Measurements from ENCODE around the gene TTLL6.

The TTLL6 gene

DNA sequence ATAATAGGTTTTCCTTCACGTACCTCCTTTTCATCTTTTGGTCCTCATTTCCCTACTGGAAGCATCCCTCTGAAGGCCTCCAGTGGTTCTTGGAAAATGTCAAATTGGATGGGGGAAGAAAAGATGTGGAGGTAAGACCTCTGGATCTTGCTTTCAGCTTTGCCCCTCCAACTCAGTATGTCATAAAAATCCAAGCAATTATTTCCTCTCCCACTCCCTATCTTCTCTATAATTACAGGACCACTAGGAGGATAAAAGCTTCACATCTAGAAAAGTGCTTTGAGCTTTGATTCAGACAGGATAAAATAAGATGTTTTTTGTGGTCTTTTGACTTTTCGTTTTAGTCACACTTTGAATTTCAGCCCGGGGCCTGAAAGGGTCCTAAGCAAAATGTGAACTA, 1.7 kb downstream of the TTLL6 start:
- H3K4me3 ChIP-seq (ENCODE audit: low read depth, low read length) = no peak overlapping the region
- TF ChIP-seq ZNF654 (tag by site-specific recombination; IDR thresholded peaks at IDR 0.05; ENCODE audit: low read depth) (no peak), ZNF335 (tag by site-specific recombination; conservative IDR thresholded peaks at IDR 0.05) (0 out of 2 replicates have a peak, but pooled peaks have one; percentile 19)
- no peaks in the 10 kb centered on the region for H3K36me3 ChIP-seq (ENCODE audit: control insufficient read depth in 2 of 2, insufficient read depth in 1 of 2, low read length in 2 of 2)
- H3K27ac ChIP-seq (ENCODE audit: extremely low read depth, low read depth, low read length) = no peak overlapping the region
- H3K9me3 ChIP-seq (ENCODE audit: control insufficient read depth, insufficient read depth, low read depth, low read length) = no peaks in the 10 kb centered on the region
- H3K4me1 ChIP-seq (ENCODE audit: control insufficient read depth, insufficient read depth, low read length) = peaks cover 4% of the 10 kb centered on the region
- ChIA-PET POLR2A (interaction anchor here (1.5 kb wide), 1 partner anchor 16 kb away, joined by 3 read pairs; no protein-coding TSS in a partner anchor), CTCF (interaction anchor here (0.6 to 14.2 kb wide), 17 partner anchors 11 to 213 kb away, joined by 3 to 387 read pairs (median 5); no protein-coding TSS in a partner anchor)

DNA sequence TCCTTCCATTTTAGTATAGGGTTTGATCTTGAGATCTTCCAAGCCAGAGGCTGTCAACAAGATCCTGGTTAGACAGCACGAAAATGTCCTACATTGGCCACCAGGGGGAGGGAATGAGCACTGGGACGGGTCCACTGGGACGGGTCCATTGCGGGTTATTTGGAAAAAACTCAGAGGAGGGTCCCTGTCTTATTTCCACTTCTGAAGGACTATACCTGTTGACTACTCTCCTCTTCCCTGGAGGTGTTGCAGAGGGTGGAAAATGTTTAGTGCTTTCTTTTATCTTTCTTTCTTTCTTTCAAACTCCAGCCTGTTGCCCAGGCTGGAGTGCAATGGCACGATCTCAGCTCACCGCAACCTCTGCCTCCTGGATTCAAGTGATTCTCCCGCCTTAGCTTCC, 2.5 kb downstream of the TTLL6 start:
- CTCF ChIA-PET = interaction anchor here (0.7 to 14.2 kb wide), 19 partner anchors 11 to 621 kb away, joined by 3 to 387 read pairs (median 8); no protein-coding TSS in a partner anchor
- POLR2A ChIA-PET = interaction anchor here (0.6 to 1.2 kb wide), 3 partner anchors 17 to 135 kb away, joined by 3 to 8 read pairs (median 4); no protein-coding TSS in a partner anchor
- H3K27ac ChIP-seq (ENCODE audit: extremely low read depth, low read depth, low read length) = no peak overlapping the region
- no peaks in the 10 kb centered on the region for H3K36me3 ChIP-seq (ENCODE audit: control insufficient read depth in 2 of 2, insufficient read depth in 1 of 2, low read length in 2 of 2)
- H3K4me3 ChIP-seq (ENCODE audit: low read depth, low read length) = no peak overlapping the region
- TF ChIP-seq ZNF423 (tag by site-specific recombination; IDR thresholded peaks at IDR 0.05) (no peak), SCRT2 (tag by site-specific recombination; IDR thresholded peaks at IDR 0.05) (peak; percentile 93), ZNF654 (tag by site-specific recombination; IDR thresholded peaks at IDR 0.05; ENCODE audit: low read depth) (peak; percentile 44), OVOL3 (tag by site-specific recombination; IDR thresholded peaks at IDR 0.05) (no peak), IKZF3 (tag by site-specific recombination; IDR thresholded peaks at IDR 0.05) (peak; percentile 37; the same call in 1 of the 2 replicates), ZNF747 (tag by site-specific recombination; IDR thresholded peaks at IDR 0.05) (no peak), ZNF24 (tag by site-specific recombination; IDR thresholded peaks at IDR 0.05) (no peak), ZFP69B (tag by site-specific recombination; IDR thresholded peaks at IDR 0.05) (peak; percentile 86), SCRT1 (tag by site-specific recombination; IDR thresholded peaks at IDR 0.05; ENCODE audit: borderline replicate concordance) (peak; percentile 48; the same call in 1 of the 2 replicates), ZBTB17 (tag by site-specific recombination; IDR thresholded peaks at IDR 0.05) (peak; percentile 53)
- TF ChIP-seq, protein P1, sequence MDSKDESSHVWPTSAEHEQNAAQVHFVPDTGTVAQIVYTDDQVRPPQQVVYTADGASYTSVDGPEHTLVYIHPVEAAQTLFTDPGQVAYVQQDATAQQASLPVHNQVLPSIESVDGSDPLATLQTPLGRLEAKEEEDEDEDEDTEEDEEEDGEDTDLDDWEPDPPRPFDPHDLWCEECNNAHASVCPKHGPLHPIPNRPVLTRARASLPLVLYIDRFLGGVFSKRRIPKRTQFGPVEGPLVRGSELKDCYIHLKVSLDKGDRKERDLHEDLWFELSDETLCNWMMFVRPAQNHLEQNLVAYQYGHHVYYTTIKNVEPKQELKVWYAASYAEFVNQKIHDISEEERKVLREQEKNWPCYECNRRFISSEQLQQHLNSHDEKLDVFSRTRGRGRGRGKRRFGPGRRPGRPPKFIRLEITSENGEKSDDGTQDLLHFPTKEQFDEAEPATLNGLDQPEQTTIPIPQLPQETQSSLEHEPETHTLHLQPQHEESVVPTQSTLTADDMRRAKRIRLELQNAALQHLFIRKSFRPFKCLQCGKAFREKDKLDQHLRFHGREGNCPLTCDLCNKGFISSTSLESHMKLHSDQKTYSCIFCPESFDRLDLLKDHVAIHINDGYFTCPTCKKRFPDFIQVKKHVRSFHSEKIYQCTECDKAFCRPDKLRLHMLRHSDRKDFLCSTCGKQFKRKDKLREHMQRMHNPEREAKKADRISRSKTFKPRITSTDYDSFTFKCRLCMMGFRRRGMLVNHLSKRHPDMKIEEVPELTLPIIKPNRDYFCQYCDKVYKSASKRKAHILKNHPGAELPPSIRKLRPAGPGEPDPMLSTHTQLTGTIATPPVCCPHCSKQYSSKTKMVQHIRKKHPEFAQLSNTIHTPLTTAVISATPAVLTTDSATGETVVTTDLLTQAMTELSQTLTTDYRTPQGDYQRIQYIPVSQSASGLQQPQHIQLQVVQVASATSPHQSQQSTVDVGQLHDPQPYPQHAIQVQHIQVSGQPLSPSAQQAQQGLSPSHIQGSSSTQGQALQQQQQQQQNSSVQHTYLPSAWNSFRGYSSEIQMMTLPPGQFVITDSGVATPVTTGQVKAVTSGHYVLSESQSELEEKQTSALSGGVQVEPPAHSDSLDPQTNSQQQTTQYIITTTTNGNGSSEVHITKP (tag by site-specific recombination; IDR thresholded peaks at IDR 0.05) = peak; percentile 99
- TF ChIP-seq, protein P2, sequence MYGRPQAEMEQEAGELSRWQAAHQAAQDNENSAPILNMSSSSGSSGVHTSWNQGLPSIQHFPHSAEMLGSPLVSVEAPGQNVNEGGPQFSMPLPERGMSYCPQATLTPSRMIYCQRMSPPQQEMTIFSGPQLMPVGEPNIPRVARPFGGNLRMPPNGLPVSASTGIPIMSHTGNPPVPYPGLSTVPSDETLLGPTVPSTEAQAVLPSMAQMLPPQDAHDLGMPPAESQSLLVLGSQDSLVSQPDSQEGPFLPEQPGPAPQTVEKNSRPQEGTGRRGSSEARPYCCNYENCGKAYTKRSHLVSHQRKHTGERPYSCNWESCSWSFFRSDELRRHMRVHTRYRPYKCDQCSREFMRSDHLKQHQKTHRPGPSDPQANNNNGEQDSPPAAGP (tag by site-specific recombination; IDR thresholded peaks at IDR 0.05) = peak; percentile 26; the same call in 1 of the 2 replicates
- TF ChIP-seq, protein P3, sequence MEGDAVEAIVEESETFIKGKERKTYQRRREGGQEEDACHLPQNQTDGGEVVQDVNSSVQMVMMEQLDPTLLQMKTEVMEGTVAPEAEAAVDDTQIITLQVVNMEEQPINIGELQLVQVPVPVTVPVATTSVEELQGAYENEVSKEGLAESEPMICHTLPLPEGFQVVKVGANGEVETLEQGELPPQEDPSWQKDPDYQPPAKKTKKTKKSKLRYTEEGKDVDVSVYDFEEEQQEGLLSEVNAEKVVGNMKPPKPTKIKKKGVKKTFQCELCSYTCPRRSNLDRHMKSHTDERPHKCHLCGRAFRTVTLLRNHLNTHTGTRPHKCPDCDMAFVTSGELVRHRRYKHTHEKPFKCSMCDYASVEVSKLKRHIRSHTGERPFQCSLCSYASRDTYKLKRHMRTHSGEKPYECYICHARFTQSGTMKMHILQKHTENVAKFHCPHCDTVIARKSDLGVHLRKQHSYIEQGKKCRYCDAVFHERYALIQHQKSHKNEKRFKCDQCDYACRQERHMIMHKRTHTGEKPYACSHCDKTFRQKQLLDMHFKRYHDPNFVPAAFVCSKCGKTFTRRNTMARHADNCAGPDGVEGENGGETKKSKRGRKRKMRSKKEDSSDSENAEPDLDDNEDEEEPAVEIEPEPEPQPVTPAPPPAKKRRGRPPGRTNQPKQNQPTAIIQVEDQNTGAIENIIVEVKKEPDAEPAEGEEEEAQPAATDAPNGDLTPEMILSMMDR (tag by site-specific recombination; IDR thresholded peaks at IDR 0.05) = peak; percentile 55
- peaks cover 4% of the 10 kb centered on the region for H3K4me1 ChIP-seq (ENCODE audit: control insufficient read depth, insufficient read depth, low read length)
- H3K9me3 ChIP-seq (ENCODE audit: control insufficient read depth, insufficient read depth, low read depth, low read length) = no peaks in the 10 kb centered on the region

DNA sequence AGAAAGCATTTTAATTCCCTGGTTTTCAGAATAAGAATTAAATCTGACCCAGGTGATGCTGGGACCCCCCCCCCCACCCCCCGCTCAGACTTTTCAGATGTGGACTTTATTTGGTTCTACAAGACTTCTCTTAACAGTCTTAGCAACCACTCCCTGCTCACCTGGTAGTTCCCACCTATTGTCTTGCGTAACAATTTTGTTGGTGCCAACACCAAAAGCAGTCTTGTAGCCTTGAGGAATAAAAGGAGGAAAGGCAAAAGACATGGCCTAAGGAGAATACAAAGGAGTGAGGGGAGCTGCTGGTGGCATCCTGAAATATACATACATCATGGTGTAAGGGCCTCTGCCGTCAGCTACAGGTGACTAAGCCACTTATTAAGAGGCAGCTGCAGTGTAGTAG, 5.0 kb downstream of the TTLL6 start:
- no peak overlapping the region for H3K27ac ChIP-seq (ENCODE audit: extremely low read depth, low read depth, low read length)
- peaks cover 4% of the 10 kb centered on the region; the same call in 1 of the 2 replicates for H3K4me1 ChIP-seq (ENCODE audit: control insufficient read depth, insufficient read depth, low read length)
- no peaks in the 10 kb centered on the region for H3K36me3 ChIP-seq (ENCODE audit: control insufficient read depth in 2 of 2, insufficient read depth in 1 of 2, low read length in 2 of 2)
- H3K9me3 ChIP-seq (ENCODE audit: control insufficient read depth, insufficient read depth, low read depth, low read length) = no peaks in the 10 kb centered on the region
- no peak overlapping the region for H3K4me3 ChIP-seq (ENCODE audit: low read depth, low read length)
- POLR2A ChIA-PET = interaction anchor here (1.9 kb wide), 1 partner anchor 67 kb away, joined by 9 read pairs; no protein-coding TSS in a partner anchor
- CTCF ChIA-PET = interaction anchor here (0.5 to 14.2 kb wide), 11 partner anchors 8 to 562 kb away, joined by 3 to 387 read pairs (median 6); no protein-coding TSS in a partner anchor
- TF ChIP-seq ZNF157 (tag by site-specific recombination; IDR thresholded peaks at IDR 0.05) (no peak), YY1 (tag by site-specific recombination; IDR thresholded peaks at IDR 0.05) (no peak), ZNF776 (tag by site-specific recombination; IDR thresholded peaks at IDR 0.05; ENCODE audit: borderline replicate concordance) (no peak)
- TF ChIP-seq, protein P4, sequence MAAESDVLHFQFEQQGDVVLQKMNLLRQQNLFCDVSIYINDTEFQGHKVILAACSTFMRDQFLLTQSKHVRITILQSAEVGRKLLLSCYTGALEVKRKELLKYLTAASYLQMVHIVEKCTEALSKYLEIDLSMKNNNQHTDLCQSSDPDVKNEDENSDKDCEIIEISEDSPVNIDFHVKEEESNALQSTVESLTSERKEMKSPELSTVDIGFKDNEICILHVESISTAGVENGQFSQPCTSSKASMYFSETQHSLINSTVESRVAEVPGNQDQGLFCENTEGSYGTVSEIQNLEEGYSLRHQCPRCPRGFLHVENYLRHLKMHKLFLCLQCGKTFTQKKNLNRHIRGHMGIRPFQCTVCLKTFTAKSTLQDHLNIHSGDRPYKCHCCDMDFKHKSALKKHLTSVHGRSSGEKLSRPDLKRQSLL (tag by site-specific recombination; IDR thresholded peaks at IDR 0.05) = no peak
- TF ChIP-seq, protein P1 (tag by site-specific recombination; IDR thresholded peaks at IDR 0.05) = no peak

Data from HEK293 (cell line).